GM12801 (cell line): Measurements from ENCODE around the gene ZNF333.

Source experiments
- TF ChIP-seq, protein P1 (sequence below): IDR thresholded peaks from one replicate; pipeline ENCODE4 v1.5.1; 2011; ENCODE audit warnings: control low read depth; ENCODE audit not compliant: insufficient read length; ENCODE audit errors: extremely low read depth

The ZNF333 gene

DNA sequence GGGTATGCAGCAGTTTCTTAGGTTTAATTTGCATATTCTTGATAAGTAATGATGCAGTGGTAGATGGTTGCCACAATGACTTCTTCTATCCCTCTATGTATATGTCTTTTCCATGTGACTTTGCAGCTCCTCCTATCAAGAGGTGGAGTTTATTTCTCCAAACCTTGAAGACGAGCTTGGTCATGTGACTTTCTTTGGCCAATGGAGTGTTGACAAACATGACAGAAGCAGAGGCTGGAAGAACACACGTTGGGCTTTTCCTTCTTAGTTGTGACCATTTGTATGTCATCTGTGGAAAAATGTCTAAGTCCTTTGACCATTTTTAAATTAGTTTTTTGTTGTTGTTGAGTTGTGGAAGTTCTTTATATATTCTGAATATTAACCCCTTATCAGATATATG is 32.3 kb downstream of the ZNF333 start:
- TF ChIP-seq, protein P1, sequence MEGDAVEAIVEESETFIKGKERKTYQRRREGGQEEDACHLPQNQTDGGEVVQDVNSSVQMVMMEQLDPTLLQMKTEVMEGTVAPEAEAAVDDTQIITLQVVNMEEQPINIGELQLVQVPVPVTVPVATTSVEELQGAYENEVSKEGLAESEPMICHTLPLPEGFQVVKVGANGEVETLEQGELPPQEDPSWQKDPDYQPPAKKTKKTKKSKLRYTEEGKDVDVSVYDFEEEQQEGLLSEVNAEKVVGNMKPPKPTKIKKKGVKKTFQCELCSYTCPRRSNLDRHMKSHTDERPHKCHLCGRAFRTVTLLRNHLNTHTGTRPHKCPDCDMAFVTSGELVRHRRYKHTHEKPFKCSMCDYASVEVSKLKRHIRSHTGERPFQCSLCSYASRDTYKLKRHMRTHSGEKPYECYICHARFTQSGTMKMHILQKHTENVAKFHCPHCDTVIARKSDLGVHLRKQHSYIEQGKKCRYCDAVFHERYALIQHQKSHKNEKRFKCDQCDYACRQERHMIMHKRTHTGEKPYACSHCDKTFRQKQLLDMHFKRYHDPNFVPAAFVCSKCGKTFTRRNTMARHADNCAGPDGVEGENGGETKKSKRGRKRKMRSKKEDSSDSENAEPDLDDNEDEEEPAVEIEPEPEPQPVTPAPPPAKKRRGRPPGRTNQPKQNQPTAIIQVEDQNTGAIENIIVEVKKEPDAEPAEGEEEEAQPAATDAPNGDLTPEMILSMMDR: no peak

- TF ChIP-seq, protein P1: no peak
These were observed 38.7 kb downstream of the ZNF333 start for GRCh38 chr19:14728595-14728994.

DNA sequence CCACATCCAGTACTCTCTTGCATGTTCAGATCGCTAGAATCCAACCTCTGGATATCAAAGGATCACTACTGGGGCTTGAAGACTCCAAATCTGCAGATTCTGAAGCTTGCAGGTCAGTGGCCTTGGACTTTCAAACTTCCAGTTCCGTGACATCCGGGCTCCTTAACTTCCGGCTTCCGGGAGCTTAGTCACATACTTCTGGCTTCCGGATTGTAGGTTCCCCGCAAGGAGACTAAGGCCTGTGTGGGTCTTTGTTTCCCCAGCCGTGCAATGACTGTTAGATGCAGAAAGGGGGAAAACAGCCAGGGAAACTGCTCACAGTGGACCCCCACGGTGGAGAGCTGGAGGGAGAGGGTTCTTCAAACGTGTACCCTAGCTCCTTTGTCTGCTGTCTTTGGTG is 41.4 kb downstream of the ZNF333 start:
- TF ChIP-seq, protein P1: no peak

- TF ChIP-seq, protein P1: no peak
These were observed 42.7 kb downstream of the ZNF333 start for GRCh38 chr19:14732510-14732909.

DNA sequence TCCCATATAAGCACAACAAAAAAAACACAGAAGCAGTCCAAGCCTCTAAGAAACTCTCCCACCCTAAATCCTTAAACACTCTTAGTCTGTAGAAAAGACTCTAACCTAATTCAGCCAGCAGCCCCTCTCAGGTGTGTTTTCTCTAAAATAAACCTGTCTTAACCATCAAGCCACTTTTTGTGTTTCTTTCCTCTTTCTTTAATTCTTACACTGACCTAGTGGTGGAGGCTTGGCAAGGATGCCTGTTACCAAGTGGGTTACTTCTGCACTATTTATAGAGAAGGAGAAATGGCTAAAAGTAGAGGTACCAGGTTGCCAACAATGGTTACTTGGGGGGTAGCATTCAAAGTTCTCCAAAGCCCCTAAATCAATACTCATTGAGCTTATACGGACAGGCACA is 43.7 kb downstream of the ZNF333 start:
- TF ChIP-seq, protein P1: no peak

DNA sequence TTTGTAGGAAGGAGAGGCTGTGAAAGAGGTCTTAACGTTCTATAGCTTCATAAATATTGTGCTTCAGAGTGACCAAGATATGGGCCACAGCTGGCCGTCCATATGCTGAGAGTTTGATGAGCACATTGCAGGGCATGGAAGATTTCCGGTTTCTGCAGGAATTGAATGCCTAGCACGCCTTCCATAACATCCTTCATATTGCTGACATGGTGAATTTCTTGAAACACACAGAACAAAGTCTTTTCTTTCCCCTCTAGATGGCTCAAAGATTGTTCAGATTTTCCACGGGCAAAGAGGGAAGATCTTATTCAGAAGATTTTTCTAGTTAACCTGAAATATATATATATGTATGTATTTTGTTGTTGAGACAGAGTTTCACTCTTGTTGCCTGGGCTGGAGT is 46.1 kb downstream of the ZNF333 start:
- TF ChIP-seq, protein P1: no peak

DNA sequence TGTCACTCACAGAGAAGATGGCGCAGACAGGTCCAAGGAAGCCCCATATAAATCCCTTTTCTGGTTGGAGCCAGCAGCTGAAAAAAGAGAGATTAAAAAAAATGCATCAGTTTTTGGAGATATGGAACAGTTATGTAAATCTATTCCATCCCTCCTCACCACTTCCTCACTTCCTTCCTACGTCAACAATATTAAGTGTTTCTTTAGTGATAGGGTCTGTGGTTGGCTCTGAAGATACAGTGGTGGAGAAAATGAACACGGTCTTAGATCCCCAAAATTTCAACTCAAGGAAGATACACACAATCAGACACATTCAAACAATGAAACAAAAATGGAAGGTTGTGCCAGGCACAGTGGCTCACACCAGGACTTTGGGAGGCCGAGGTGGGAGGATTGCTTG is 57.0 kb downstream of the ZNF333 start:
- TF ChIP-seq, protein P1: no peak

- TF ChIP-seq, protein P1: no peak
These were observed 58.8 kb downstream of the ZNF333 start for GRCh38 chr19:14748601-14749000.
